ENCODE measurements around the gene RET.

The RET gene

GRCh38 chr10:43115881-43116595 is 39.2 kb downstream of the RET start:
- Histone ChIP-seq H3K27ac (ENCODE audit: low read depth, low read length) (no peak overlapping the region), H3K4me3 (ENCODE audit: low read depth, low read length) (no peak overlapping the region), H3K36me3 (ENCODE audit: insufficient read depth, low read length) (no peaks in the 10 kb centered on the region), H2AFZ (ENCODE audit: low read length, unreplicated experiment) (no peak overlapping the region), H3K27me3 (ENCODE audit: insufficient read depth, low read length) (no peaks in the 10 kb centered on the region), H3K4me1 (ENCODE audit: control insufficient read depth, insufficient read depth, low read length, unreplicated experiment) (peaks cover 4% of the 10 kb centered on the region), H3K79me2 (ENCODE audit: control insufficient read depth, insufficient read depth, low read length, unreplicated experiment) (no peaks in the 10 kb centered on the region)

GRCh38 chr10:43116596-43116995 is 39.7 kb downstream of the RET start:
- Histone ChIP-seq H3K4me3 (ENCODE audit: low read depth, low read length) (no peak overlapping the region), H3K79me2 (ENCODE audit: control insufficient read depth, insufficient read depth, low read length, unreplicated experiment) (no peaks in the 10 kb centered on the region), H3K4me1 (ENCODE audit: control insufficient read depth, insufficient read depth, low read length, unreplicated experiment) (peaks cover 6% of the 10 kb centered on the region), H3K27me3 (ENCODE audit: insufficient read depth, low read length) (no peaks in the 10 kb centered on the region), H2AFZ (ENCODE audit: low read length, unreplicated experiment) (no peak overlapping the region), H3K36me3 (ENCODE audit: insufficient read depth, low read length) (no peaks in the 10 kb centered on the region), H3K27ac (ENCODE audit: low read depth, low read length) (no peak overlapping the region)

DNA sequence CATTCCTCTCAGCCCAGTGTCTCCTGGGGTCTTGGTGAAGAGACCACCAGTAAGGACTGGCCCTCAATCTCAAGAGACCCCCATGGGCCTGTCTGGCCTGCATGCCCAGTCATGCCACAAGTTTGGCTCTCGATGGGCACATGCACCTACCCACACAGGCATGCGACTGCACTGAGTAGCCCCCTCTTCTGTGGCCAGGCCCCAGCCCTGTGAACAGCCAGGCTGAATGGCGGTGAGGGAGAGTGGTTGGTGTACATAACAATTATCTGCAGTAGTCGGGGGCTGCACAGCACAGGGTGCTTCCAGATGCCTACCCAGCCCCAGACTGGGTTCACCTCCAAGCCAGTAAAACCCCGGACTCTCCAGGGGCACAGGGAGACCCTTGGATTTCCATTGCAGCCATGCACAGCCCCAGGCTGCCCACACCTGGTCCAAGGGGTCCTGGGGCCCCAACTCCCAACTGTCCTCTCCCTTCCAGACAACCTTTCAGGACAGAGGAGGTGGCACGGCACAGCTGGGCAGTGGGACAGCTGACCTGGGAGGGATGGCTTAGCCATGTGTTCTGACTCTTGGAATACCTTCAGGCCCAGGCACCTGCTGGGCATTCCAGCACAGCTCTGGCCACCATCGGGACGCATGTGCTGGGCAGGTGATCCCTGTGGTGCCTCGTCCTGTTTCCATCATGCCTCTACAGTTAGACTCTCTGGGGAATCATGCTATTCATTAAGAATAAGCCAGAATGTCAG is 40.3 kb downstream of the RET start:
- Histone ChIP-seq H2AFZ (ENCODE audit: low read length, unreplicated experiment) (no peak overlapping the region), H3K27ac (ENCODE audit: low read depth, low read length) (no peak overlapping the region), H3K4me1 (ENCODE audit: control insufficient read depth, insufficient read depth, low read length, unreplicated experiment) (peaks cover 6% of the 10 kb centered on the region), H3K79me2 (ENCODE audit: control insufficient read depth, insufficient read depth, low read length, unreplicated experiment) (no peaks in the 10 kb centered on the region), H3K4me3 (ENCODE audit: low read depth, low read length) (no peak overlapping the region), H3K36me3 (ENCODE audit: insufficient read depth, low read length) (no peaks in the 10 kb centered on the region), H3K27me3 (ENCODE audit: insufficient read depth, low read length) (no peaks in the 10 kb centered on the region)

GRCh38 chr10:43117777-43118583 is 41.1 kb downstream of the RET start:
- no peak overlapping the region for H3K4me3 ChIP-seq (ENCODE audit: low read depth, low read length)
- no peaks in the 10 kb centered on the region for H3K27me3 ChIP-seq (ENCODE audit: insufficient read depth, low read length)
- H2AFZ ChIP-seq (ENCODE audit: low read length, unreplicated experiment), result no peak overlapping the region
- H3K36me3 ChIP-seq (ENCODE audit: insufficient read depth, low read length), result no peaks in the 10 kb centered on the region
- H3K4me1 ChIP-seq (ENCODE audit: control insufficient read depth, insufficient read depth, low read length, unreplicated experiment), result peaks cover 6% of the 10 kb centered on the region
- H3K27ac ChIP-seq (ENCODE audit: low read depth, low read length), result no peak overlapping the region
- no peaks in the 10 kb centered on the region for H3K79me2 ChIP-seq (ENCODE audit: control insufficient read depth, insufficient read depth, low read length, unreplicated experiment)

DNA sequence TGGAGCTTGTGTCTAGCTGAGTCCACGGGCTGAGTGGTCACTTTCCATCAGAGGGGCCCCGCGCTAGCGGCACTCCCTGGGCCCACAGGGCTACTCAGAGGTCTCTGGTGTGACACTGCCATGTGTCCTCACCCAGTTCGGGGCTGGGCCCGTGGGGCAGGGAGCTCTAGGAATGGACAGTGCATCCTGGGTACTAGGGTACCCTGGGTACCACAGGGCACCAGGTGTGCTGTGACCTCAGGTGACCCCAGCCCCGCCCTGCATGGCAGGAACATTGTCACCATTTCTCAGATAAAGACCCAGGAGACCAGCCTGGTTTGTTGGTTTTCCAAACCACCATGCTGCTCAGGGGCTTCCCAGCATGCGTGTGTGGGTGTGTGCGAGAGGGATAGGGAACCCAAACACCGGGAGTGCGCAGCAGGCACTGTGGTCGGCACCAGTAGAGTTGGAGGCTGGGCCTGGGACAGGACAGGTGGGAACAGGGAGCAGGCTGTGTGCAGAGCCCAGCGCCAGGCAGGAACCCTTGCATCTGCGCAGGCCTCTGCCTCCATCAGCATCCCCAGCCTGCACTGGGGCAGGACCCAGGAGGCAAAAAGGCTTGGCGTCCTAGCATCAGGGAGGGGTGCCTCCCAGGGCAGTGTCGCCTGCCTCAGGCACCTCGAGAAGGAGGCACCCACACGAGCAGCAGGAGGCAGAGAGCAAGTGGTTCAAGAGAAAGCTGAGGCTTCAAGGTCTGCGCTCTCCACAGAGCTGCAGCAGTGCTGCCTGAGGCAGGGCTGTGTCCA is 42.0 kb downstream of the RET start:
- no peaks in the 10 kb centered on the region for H3K36me3 ChIP-seq (ENCODE audit: insufficient read depth, low read length)
- no peaks in the 10 kb centered on the region for H3K27me3 ChIP-seq (ENCODE audit: insufficient read depth, low read length)
- H3K27ac ChIP-seq (ENCODE audit: low read depth, low read length), result no peak overlapping the region
- peaks cover 6% of the 10 kb centered on the region for H3K4me1 ChIP-seq (ENCODE audit: control insufficient read depth, insufficient read depth, low read length, unreplicated experiment)
- no peaks in the 10 kb centered on the region for H3K79me2 ChIP-seq (ENCODE audit: control insufficient read depth, insufficient read depth, low read length, unreplicated experiment)
- H3K4me3 ChIP-seq (ENCODE audit: low read depth, low read length), result no peak overlapping the region
- no peak overlapping the region for H2AFZ ChIP-seq (ENCODE audit: low read length, unreplicated experiment)

DNA sequence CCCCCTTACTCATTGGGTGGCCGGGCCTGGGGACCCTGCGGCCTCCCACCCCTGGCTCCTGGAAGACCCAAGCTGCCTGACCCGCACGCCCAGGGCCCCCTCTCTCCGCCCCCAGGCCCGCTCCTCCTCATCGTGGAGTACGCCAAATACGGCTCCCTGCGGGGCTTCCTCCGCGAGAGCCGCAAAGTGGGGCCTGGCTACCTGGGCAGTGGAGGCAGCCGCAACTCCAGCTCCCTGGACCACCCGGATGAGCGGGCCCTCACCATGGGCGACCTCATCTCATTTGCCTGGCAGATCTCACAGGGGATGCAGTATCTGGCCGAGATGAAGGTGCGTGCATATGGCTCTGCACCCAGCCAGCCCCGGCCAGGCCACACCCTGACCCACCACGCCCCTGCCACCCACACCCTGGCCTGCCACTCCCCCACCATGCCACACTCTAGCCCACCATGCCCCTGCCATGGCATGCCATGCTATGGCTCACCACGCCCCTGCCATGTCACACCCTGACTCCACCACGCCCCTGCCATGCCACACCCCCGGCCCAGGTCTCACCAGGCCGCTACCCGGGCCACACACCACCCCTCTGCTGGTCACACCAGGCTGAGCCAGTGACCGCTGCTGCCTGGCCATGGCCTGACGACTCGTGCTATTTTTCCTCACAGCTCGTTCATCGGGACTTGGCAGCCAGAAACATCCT is 42.7 kb downstream of the RET start:
- no peaks in the 10 kb centered on the region for H3K36me3 ChIP-seq (ENCODE audit: insufficient read depth, low read length)
- no peaks in the 10 kb centered on the region for H3K27me3 ChIP-seq (ENCODE audit: insufficient read depth, low read length)
- H3K4me1 ChIP-seq (ENCODE audit: control insufficient read depth, insufficient read depth, low read length, unreplicated experiment), result peaks cover 6% of the 10 kb centered on the region
- H3K79me2 ChIP-seq (ENCODE audit: control insufficient read depth, insufficient read depth, low read length, unreplicated experiment), result no peaks in the 10 kb centered on the region
- no peak overlapping the region for H3K4me3 ChIP-seq (ENCODE audit: low read depth, low read length)
- H2AFZ ChIP-seq (ENCODE audit: low read length, unreplicated experiment), result no peak overlapping the region
- no peak overlapping the region for H3K27ac ChIP-seq (ENCODE audit: low read depth, low read length)

DNA sequence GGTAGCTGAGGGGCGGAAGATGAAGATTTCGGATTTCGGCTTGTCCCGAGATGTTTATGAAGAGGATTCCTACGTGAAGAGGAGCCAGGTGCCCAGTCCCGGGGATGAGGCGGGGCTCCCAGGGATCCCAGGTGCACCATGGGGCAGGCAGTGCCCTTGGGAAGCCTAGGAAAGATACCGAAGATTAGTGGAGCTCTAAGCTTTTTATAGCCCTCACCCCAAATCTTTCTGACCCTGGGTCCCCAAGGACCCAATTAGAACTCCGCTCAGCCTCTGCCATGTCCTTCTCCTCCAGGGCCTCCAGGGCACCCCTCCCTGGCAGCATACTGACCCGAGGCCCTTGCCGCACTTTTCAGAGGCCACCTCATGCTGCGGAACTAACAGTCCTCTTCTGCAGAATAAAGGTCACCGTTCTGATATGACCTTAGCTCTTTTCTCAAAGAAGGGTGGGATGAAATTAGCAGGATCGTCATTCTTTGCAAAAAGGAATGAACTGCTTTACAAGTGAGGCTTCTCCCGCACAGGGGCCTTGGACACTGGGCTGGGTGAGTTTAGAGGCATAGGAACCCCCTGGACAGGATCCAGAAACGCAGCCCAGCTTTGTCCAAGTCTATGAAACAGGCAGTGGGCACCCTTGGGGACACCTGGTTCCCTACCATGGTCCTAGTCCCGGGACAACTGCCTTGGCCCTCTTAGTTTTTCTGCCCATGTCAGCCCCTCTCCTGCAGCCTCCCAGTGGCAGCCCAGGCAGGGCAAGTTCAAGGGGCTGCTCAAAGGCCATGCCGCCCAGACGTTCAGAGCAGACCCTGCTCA is 43.5 kb downstream of the RET start:
- Histone ChIP-seq H3K4me3 (ENCODE audit: low read depth, low read length) (no peak overlapping the region), H3K4me1 (ENCODE audit: control insufficient read depth, insufficient read depth, low read length, unreplicated experiment) (peaks cover 6% of the 10 kb centered on the region), H3K27ac (ENCODE audit: low read depth, low read length) (no peak overlapping the region), H3K36me3 (ENCODE audit: insufficient read depth, low read length) (no peaks in the 10 kb centered on the region), H3K79me2 (ENCODE audit: control insufficient read depth, insufficient read depth, low read length, unreplicated experiment) (no peaks in the 10 kb centered on the region), H2AFZ (ENCODE audit: low read length, unreplicated experiment) (no peak overlapping the region), H3K27me3 (ENCODE audit: insufficient read depth, low read length) (no peaks in the 10 kb centered on the region)

DNA sequence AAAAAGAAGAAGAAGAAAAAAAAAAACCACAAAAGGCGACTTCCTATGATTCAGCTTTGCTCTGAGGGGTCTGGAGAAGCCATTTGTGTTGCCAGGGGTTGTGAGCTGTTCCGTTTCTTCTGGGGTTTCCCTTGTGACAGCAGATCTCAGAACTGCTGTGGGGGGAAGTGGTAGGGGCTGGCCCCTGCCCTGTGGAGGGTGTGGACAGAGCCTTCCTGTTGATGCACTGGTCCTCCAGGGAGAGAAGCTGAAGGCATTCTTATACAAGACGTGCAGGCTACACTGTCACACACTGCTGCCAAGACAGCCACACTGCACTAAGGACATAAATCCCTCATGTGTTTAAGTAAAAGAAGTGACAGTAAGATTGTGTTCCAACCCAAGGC is 44.1 kb downstream of the RET start:
- no peak overlapping the region for H2AFZ ChIP-seq (ENCODE audit: low read length, unreplicated experiment)
- H3K79me2 ChIP-seq (ENCODE audit: control insufficient read depth, insufficient read depth, low read length, unreplicated experiment), result no peaks in the 10 kb centered on the region
- H3K27me3 ChIP-seq (ENCODE audit: insufficient read depth, low read length), result no peaks in the 10 kb centered on the region
- no peaks in the 10 kb centered on the region for H3K36me3 ChIP-seq (ENCODE audit: insufficient read depth, low read length)
- H3K4me1 ChIP-seq (ENCODE audit: control insufficient read depth, insufficient read depth, low read length, unreplicated experiment), result peaks cover 6% of the 10 kb centered on the region
- H3K4me3 ChIP-seq (ENCODE audit: low read depth, low read length), result no peak overlapping the region
- no peak overlapping the region for H3K27ac ChIP-seq (ENCODE audit: low read depth, low read length)

GRCh38 chr10:43121444-43121843 is 44.6 kb downstream of the RET start:
- Histone ChIP-seq H3K79me2 (ENCODE audit: control insufficient read depth, insufficient read depth, low read length, unreplicated experiment) (no peaks in the 10 kb centered on the region), H3K27me3 (ENCODE audit: insufficient read depth, low read length) (no peaks in the 10 kb centered on the region), H3K27ac (ENCODE audit: low read depth, low read length) (no peak overlapping the region), H2AFZ (ENCODE audit: low read length, unreplicated experiment) (no peak overlapping the region), H3K4me3 (ENCODE audit: low read depth, low read length) (no peak overlapping the region), H3K36me3 (ENCODE audit: insufficient read depth, low read length) (no peaks in the 10 kb centered on the region), H3K4me1 (ENCODE audit: control insufficient read depth, insufficient read depth, low read length, unreplicated experiment) (peaks cover 6% of the 10 kb centered on the region)

All from ACC112 (cell line).